H1 (cell line): ENCODE results near the gene RER1. TPM values are rescaled to one million over a fixed set of nuclear protein-coding genes. Genes with fewer than 3 reads are reported as not detected.

ENCODE experiments used
- BRCA1 ChIP-seq: IDR thresholded peaks from 2 replicates; pipeline ENCODE4 v1.6.1; 2012; ENCODE audit warnings: low read depth, low read length, improper control_type of control experiment
- CBX5 ChIP-seq: fragments of 300-800, 300-1000 bp; sonication (generic); IDR thresholded peaks from 2 replicates; pipeline ENCODE4 v1.7.1; 2016; ENCODE audit warnings: antibody characterized with exemption, low read length, low read depth
- NRF1 ChIP-seq: IDR thresholded peaks from 2 replicates; pipeline ENCODE4 v1.6.1; 2011; ENCODE audit warnings: mild to moderate bottlenecking, low read depth, low read length, improper control_type of control experiment
- SAP30 ChIP-seq: fragments of 300-600 bp; sonication (generic); IDR thresholded peaks from 2 replicates; pipeline ENCODE4 v1.7.1; 2012; ENCODE audit warnings: low read length, moderate library complexity, mild to moderate bottlenecking, inconsistent platforms; ENCODE audit not compliant: insufficient read depth, insufficient replicate concordance
- polyA plus RNA-seq, 7 experiments: library from polyadenylated mRNA; depleted of rRNA in 3 of 7; stranded (reverse) in 5 of 7; unstranded in 2 of 7; fragments of >200 nt in 5 of 7; fragments of 200-250 nt in 2 of 7; gene quantifications; 1 replicate in 5 of 7; 2 replicates in 1 of 7; 4 replicates in 1 of 7; pipeline versions ENCODE4 v1.2.1 to v1.2.3, GENCODE V29; 2011 to 2013; ENCODE audit warnings: missing spikeins in 2 of 7, mixed read lengths in 2 of 7
- total RNA-seq: library from RNA; stranded (reverse); fragmentation: NEBNext Ultra II Directional; extraction: Animal tissue kit (Norgen Biotek cat#: 25700); gene quantifications from 2 replicates; pipeline ENCODE4 v1.2.1, GENCODE V29; 2021

Gene RER1
- total and polyA plus RNA-seq, 2 of the 8 experiments (the other 6 are each of a cell fraction or from before 2014, with no cell fraction given) = 102 to 134 TPM

- TF ChIP-seq SAP30 (no peak), BRCA1 (no peak), CBX5 (no peak), NRF1 (no peak)
Observed at GRCh38 chr1:2418791-2419320, 27.2 kb downstream of the RER1 start (continued).
